Measurements from ENCODE around the gene TESPA1. TPM values are rescaled to one million over a fixed set of nuclear protein-coding genes. Genes with fewer than 3 reads are reported as not detected.

TESPA1 gene
- total RNA-seq, 6 experiments from 2014 or later: not detected

DNA sequence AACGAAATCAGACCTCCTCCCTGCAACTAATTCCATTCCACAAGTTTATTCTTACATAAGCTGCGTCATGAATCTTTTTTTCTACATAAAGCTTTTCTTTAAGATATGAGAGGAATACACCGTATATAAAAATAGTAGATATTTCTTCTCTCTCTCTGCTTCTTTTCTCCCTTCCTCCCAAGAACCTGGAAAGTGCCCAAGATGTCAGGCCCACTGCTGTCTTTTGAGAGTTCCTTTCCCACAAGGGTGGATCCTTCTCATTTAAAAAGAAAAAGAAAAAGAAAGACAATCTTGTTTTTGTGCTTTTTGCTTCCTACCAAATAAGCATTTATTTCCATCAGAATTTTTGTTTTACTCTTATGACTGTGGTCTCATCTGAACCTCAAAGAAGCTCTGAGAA lies 11.0 kb downstream of the TESPA1 start:
- DNase-seq: no peak
- H3K4me1 Mint-ChIP-seq (ENCODE audit: low read depth): peaks cover 15% of the 10 kb centered on the region
- TF ChIP-seq, protein P1, sequence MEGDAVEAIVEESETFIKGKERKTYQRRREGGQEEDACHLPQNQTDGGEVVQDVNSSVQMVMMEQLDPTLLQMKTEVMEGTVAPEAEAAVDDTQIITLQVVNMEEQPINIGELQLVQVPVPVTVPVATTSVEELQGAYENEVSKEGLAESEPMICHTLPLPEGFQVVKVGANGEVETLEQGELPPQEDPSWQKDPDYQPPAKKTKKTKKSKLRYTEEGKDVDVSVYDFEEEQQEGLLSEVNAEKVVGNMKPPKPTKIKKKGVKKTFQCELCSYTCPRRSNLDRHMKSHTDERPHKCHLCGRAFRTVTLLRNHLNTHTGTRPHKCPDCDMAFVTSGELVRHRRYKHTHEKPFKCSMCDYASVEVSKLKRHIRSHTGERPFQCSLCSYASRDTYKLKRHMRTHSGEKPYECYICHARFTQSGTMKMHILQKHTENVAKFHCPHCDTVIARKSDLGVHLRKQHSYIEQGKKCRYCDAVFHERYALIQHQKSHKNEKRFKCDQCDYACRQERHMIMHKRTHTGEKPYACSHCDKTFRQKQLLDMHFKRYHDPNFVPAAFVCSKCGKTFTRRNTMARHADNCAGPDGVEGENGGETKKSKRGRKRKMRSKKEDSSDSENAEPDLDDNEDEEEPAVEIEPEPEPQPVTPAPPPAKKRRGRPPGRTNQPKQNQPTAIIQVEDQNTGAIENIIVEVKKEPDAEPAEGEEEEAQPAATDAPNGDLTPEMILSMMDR (IDR thresholded peaks at IDR 0.05): no peak
- no peak overlapping the region for H3K27ac Mint-ChIP-seq
- H3K4me3 Mint-ChIP-seq: no peak overlapping the region
- peaks cover 12% of the 10 kb centered on the region for H3K27me3 Mint-ChIP-seq (ENCODE audit: insufficient read depth)
- no peaks in the 10 kb centered on the region for H3K36me3 Mint-ChIP-seq (ENCODE audit: low read depth)
- H3K9me3 Mint-ChIP-seq: no peaks in the 10 kb centered on the region

GRCh38 chr12:54970741-54971140 lies 13.8 kb downstream of the TESPA1 start:
- Mint-ChIP-seq H3K9me3 (no peaks in the 10 kb centered on the region), H3K4me3 (no peak overlapping the region), H3K4me1 (ENCODE audit: low read depth) (no peaks in the 10 kb centered on the region), H3K36me3 (ENCODE audit: low read depth) (no peaks in the 10 kb centered on the region), H3K27ac (no peak overlapping the region), H3K27me3 (ENCODE audit: insufficient read depth) (peaks cover 8% of the 10 kb centered on the region)
- TF ChIP-seq, protein P1 (IDR thresholded peaks at IDR 0.05): no peak
- no peak for DNase-seq

DNA sequence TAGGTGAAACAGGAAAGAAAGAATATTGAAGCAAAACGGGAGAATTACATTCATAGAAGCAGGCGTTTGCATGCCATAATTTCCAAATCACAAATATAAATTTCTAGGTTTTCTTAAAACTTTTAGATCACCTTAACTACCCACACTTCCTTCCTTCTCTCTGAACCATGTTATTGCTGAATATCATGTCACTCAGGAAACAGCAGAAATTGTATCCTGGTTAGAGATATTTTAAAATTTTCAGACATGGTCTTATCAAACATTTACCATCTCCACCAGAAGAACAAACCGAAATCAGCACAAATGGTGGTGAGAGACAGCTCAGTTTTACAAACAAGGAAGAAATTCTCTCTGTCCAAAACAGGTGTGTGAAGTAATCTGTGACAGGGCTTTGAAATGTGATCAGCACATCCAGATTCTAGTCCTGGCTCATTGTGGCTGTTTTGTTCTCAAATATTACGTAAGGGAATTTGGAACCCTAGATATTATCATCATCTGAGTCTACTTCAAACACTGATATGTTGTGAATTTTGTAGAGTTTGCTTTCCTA lies 16.3 kb downstream of the TESPA1 start:
- H3K4me3 Mint-ChIP-seq: no peak overlapping the region
- H3K27ac Mint-ChIP-seq: no peak overlapping the region
- no peaks in the 10 kb centered on the region for H3K4me1 Mint-ChIP-seq (ENCODE audit: low read depth)
- peaks cover 8% of the 10 kb centered on the region for H3K27me3 Mint-ChIP-seq (ENCODE audit: insufficient read depth)
- H3K9me3 Mint-ChIP-seq: no peaks in the 10 kb centered on the region
- no peak for DNase-seq
- H3K36me3 Mint-ChIP-seq (ENCODE audit: low read depth): no peaks in the 10 kb centered on the region
- TF ChIP-seq, protein P1 (IDR thresholded peaks at IDR 0.05): no peak

GRCh38 chr12:54967461-54967860 lies 17.1 kb downstream of the TESPA1 start:
- Mint-ChIP-seq H3K27me3 (ENCODE audit: insufficient read depth) (peaks cover 14% of the 10 kb centered on the region), H3K4me1 (ENCODE audit: low read depth) (no peaks in the 10 kb centered on the region), H3K9me3 (no peaks in the 10 kb centered on the region), H3K36me3 (ENCODE audit: low read depth) (no peaks in the 10 kb centered on the region), H3K27ac (no peak overlapping the region), H3K4me3 (no peak overlapping the region)
- no peak for DNase-seq
- TF ChIP-seq, protein P1 (IDR thresholded peaks at IDR 0.05): no peak

DNA sequence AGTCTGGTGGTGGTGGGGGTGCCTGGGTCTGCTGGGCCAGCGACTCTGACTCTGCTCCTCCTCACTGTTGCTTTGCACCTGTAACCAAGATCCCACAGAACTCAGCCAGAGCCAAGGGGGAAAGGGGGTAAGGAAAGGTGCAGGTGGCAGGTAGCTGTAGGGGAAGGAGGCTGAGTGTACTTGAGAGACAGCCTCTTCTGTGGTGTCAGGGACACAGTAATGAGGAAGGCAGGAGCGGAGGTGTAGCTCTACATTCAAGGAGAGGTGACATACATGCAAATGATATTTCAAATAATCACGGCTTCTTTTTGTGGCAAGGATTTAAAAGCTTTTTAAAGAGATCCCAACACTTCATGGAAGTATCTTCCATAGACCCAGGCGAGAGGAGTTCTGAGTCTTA lies 23.4 kb downstream of the TESPA1 start:
- Mint-ChIP-seq H3K27me3 (ENCODE audit: insufficient read depth) (peaks cover 23% of the 10 kb centered on the region), H3K36me3 (ENCODE audit: low read depth) (no peaks in the 10 kb centered on the region), H3K4me1 (ENCODE audit: low read depth) (no peaks in the 10 kb centered on the region), H3K4me3 (no peak overlapping the region), H3K27ac (no peak overlapping the region), H3K9me3 (no peaks in the 10 kb centered on the region)
- DNase-seq: no peak
- TF ChIP-seq, protein P1 (IDR thresholded peaks at IDR 0.05): no peak

Data from HFFc6 (cell line).